Adrenal gland (tissue), 5 donors: Measurements from ENCODE around the gene ARHGAP26.

Experiments
- CTCF ChIP-seq, 6 experiments: fragments of 450-650 bp in 4 of 6; fragments of 200-600 bp in 2 of 6; sonication (generic) in 1 of 6; IDR thresholded peaks; 1 replicate in 5 of 6; 2 replicates in 1 of 6; pipeline versions ENCODE4 v1.5.1 to v1.8.0; 2016 to 2021; ENCODE audit warnings: antibody characterized with exemption in 6 of 6, mild to moderate bottlenecking in 2 of 6, moderate library complexity in 1 of 6
- POLR2A ChIP-seq, 2 donors: fragments of 450-650 bp; IDR thresholded peaks; one replicate each; pipeline ENCODE4 v1.6.1; 2017; ENCODE audit warnings: antibody characterized with exemption in 2 of 2, mild to moderate bottlenecking in 2 of 2, moderate library complexity in 1 of 2
- donor health status: DM: no; HTN: no; CAD: no.

GRCh38 chr5:143124593-143124992 is 354.4 kb downstream of the ARHGAP26 start:
- TF ChIP-seq POLR2A (IDR thresholded peaks at IDR 0.05) (no peak), CTCF (IDR thresholded peaks at IDR 0.05) (no peak)
